HepG2 (cell line): ENCODE measurements around the gene CENATAC.

Experiments used
- ADNP ChIP-seq: sonication (generic); formaldehyde crosslinking; IDR thresholded peaks from 2 replicates; pipeline ENCODE4 v1.4.0; 2020; ENCODE audit warnings: missing genetic modification reagents
- SCMH1 ChIP-seq: sonication (generic); formaldehyde crosslinking; IDR thresholded peaks from 2 replicates; pipeline ENCODE4 v1.9.0; 2021; ENCODE audit warnings: missing genetic modification reagents, mild to moderate bottlenecking, borderline replicate concordance

DNA sequence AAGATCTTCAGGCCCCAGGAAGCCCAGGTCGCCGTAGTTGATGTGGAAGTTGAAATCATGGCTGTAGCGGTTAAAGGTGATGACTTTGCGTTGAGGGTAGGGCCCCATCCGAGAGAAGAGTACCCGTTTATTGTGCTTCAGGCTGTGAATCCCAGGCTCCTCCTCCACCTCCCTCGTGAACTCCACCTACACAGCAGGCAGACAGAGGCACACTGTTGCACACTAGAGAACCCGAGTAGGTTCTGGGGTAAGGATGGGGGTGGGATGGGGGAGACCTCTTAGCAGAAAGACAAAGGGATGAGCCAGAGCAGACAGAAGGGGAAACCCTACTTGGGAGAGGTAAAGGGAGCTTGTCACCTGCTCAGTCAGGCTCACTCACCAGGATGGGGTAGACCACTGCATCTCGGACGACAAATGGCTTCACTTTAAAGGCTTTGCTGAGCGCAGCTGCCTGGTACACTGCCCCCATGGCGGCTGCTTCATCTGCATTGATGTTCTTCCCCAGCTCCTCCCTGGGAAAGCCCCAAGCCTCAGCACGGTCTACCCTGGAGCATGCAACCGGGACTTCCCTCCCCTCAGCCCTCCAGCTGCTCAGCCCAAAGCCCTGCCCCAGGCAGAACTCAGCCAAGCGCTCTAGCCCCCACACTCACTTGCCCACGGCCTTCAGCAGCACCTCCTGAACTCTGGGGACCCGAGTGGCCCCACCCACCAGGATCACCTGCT lies 53.7 kb downstream of the CENATAC start:
- TF ChIP-seq ADNP, result no peak
- no peak for TF ChIP-seq SCMH1 (CRISPR knock-in tag)
